CD4-positive, alpha-beta T cell treated with Interleukin-15 for 4 hours (primary cell): ENCODE measurements around the gene BRMS1.
"Not testable (repeated sequence)": the region's sequence is repeated elsewhere in the genome, so short reads cannot be mapped to it uniquely, and the experiment has no call there.

Source experiments
- DNase-seq: peaks from one replicate; pipeline ENCODE4 v3.0.0-alpha.2; 2020; ENCODE audit warnings: low spot score

The BRMS1 gene

GRCh38 chr11:66322732-66323427 is 22.0 kb downstream of the BRMS1 start:
- DNase-seq: no peak

- no peak for DNase-seq
These were observed 23.3 kb downstream of the BRMS1 start for GRCh38 chr11:66321606-66322005.

DNA sequence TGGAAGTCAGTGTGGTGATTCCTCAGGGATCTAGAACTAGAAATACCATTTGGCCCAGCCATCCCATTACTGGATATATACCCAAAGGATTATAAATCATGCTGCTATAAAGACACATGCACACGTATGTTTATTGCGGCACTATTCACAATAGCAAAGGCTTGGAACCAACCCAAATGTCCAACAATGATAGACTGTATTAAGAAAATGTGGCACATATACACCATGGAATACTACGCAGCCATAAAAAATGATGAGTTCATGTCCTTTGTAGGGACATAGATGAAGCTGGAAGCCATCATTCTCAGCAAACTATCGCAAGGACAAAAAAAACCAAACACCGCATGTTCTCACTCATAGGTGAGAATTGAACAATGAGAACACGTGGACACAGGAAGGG is 24.2 kb downstream of the BRMS1 start:
- not testable (repeated sequence) for DNase-seq

DNA sequence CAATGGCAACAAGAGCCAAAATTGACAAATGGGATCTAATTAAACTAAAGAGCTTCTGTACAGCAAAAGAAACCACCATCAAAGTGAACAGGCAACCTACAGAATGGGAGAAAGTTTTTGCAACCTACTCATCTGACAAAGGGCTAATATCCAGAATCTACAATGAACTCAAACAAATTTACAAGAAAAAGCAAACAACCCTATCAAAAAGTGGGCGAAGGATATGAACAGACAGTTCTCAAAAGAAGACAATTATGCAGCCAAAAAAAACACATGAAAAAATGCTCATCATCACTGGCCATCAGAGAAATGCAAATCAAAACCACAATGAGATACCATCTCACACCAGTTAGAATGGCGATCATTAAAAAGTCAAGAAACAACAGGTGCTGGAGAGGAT is 24.6 kb downstream of the BRMS1 start:
- not testable (repeated sequence) for DNase-seq

DNA sequence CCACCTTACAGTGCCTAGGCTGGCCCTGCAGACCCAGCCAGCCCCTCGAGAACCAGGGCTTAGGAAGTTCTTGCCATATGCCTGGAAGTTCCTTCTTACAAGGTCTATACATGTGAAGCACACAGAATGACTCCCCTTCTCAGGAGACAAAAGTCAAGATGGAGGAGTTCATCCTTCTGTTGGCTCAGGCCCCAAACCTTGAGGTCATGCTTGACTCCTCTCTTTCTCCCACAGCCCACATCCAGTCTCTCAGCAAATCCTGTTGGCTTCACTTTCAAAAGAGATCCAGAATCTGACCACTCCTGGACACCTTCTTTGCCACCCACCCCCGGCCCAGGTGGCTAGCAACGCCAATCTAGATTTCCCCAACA is 26.3 kb downstream of the BRMS1 start:
- no peak for DNase-seq

GRCh38 chr11:66317723-66318599 is 26.9 kb downstream of the BRMS1 start:
- DNase-seq: peak; percentile 33

- DNase-seq: no peak
These were observed 27.6 kb downstream of the BRMS1 start for GRCh38 chr11:66317322-66317722.

DNA sequence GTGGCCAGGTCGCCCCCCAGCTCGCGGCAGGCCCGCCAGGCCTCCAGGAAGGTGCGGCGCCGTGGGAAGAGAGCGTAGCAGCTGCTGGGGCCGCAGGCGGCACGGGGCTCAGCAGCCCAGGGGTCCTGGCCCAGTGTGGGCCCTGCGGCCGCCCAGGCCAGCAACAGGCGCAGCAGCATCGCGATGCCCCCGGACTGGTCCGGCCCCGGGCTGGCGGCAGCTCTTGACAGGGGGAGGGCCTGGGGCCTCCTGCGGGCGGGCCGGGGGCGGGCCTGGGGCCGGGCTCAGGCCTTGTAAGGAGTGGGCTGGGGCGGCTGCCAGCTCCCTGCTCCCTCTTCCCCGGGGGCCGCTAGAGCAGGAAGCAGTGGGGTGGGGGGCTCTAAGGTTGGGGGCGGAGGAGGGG is 28.1 kb downstream of the BRMS1 start, which contains the start of gene CD248:
TSS of gene CD248 (minus strand) at position 196 of the 403 bp plus-strand sequence. CDS start at position 179, 17 bp downstream.
- DNase-seq: no peak

GRCh38 chr11:66315921-66316811 is 28.7 kb downstream of the BRMS1 start:
- DNase-seq: no peak

- no peak for DNase-seq
These were observed 29.4 kb downstream of the BRMS1 start for GRCh38 chr11:66315498-66315885.

GRCh38 chr11:66314561-66315497 is 30.1 kb downstream of the BRMS1 start:
- no peak for DNase-seq

DNA sequence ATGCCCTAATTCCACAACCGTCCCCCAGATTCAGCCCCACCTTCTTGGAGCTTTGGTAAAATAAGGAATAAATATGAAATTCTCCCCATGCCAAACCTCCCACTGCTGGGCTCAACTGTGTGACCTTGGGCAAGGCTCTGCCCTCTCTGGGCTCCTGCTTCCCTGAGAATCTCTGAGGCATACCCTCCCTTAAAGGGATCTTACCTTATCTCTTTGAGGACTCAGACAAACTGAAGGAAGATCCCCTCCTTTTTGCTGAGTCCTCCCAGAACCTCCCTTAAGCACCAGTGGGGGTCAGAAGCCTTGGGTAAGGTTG is 30.8 kb downstream of the BRMS1 start:
- no peak for DNase-seq

GRCh38 chr11:66313321-66314185 is 31.4 kb downstream of the BRMS1 start:
- no peak for DNase-seq

GRCh38 chr11:66312549-66313320 is 32.2 kb downstream of the BRMS1 start:
- peak; percentile 97 for DNase-seq

DNA sequence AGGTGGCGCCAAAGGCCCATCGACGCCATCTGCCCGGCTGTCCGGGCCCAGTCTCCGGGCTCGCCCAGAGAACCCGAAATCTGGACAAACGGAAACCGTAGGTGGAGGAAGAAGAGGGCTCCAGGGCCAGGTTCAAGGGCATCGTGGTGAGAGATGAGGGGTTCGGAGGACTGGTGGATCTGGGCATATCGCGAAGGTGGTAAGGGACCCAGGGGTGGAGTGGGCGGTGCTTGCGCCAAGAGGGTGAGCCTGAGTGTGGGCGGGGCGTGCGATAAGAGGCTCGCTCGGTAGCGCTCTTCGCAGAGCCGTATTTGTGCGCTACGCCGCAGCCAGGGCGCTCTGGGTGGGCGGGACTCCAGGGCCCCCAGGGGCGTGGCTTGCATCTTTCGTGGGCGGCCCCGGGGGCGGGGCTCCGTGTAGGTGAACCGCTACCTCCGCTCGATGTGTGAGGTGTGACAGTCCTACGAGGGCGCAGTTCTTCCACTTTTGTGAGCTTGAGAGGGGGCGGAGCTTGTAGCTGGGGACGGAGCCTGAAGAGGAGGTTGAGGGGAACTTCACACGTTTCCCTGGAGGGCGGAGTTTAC is 32.8 kb downstream of the BRMS1 start:
- peak; percentile 99 for DNase-seq

- DNase-seq: no peak
These were observed 33.4 kb downstream of the BRMS1 start for GRCh38 chr11:66311470-66311964.

DNA sequence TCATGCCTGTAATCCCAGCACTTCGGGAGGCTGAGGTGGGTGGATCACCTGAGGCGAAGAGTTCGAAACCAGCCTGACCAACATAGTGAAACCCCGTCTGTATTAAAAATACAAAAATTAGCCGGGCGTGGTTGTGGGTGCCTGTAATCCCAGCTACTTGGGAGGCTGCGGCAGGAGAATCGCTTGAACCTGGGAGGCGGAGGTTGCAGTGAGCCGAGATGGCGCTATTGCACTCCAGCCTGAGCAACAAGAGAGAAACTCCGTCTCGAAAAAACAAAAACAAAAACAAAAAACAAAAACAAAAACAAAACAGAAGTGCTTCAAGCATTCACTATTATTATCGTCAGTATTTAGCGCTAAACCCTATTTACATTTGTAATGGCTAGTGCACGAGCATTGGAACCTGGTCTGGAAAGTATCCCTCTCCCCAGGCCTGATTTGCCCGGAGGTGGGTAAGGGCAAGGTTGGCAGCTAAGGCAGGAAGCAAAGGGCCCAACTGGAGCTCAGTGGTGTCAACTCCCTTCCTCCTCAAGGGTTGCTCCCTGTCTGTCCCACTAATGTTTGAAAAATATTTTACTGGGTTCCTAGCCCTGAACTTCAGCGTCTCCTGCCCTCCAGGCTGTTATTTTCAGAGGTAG is 34.0 kb downstream of the BRMS1 start:
- not testable (repeated sequence) for DNase-seq

DNA sequence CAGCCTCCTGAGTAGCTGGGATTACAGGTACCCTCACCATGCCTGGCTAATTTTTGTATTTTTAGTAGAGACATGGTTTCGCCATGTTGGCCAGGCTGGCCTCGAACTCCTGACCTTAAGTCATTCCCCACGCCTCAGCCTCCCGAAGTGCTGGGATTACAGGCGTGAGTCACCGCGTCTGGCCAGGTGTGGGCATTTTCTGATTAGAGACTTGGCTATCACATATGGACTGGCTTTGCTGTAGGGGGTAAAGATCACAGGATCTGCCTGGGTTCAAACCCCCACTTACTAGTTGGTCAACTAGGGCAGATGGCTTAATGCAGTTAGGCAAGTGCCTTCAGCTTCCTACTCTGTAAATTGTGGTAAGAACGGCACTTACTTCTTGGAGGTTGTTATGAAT is 34.6 kb downstream of the BRMS1 start:
- no peak for DNase-seq
